ENCODE data around the gene EXOC6B. TPM values are rescaled to one million over a fixed set of nuclear protein-coding genes. Genes with fewer than 3 reads are reported as not detected.

The EXOC6B gene
- total RNA-seq, 2 donors from 2014 or later = 51.3 to 68.9 TPM

DNA sequence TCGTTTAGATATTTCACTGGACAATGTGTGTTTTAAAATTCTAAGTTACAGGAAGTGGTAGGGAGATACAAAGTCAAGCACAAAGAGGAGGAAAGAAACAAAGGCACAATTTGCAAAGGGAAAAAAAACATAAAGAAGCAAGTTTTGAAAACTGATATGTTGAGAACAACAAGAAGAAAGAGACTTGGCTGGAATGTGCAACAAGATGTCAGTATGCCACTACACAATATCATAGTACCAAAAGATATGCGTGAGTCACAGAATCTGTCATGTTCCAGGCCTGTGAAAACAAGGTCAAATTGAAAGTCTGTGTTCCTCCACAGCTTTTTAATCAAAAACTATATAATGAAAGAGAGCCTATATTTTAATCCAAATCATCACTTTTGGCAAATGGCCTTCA, 12.0 kb downstream of the EXOC6B start:
- no peaks in the 10 kb centered on the region for H3K4me1 ChIP-seq (ENCODE audit: control insufficient read depth, insufficient read depth, low read length)
- H3K4me3 Mint-ChIP-seq = no peak overlapping the region
- peaks cover 20% of the 10 kb centered on the region for H3K36me3 ChIP-seq (ENCODE audit: control insufficient read depth, insufficient read depth, low read length)
- TF ChIP-seq, protein P1, sequence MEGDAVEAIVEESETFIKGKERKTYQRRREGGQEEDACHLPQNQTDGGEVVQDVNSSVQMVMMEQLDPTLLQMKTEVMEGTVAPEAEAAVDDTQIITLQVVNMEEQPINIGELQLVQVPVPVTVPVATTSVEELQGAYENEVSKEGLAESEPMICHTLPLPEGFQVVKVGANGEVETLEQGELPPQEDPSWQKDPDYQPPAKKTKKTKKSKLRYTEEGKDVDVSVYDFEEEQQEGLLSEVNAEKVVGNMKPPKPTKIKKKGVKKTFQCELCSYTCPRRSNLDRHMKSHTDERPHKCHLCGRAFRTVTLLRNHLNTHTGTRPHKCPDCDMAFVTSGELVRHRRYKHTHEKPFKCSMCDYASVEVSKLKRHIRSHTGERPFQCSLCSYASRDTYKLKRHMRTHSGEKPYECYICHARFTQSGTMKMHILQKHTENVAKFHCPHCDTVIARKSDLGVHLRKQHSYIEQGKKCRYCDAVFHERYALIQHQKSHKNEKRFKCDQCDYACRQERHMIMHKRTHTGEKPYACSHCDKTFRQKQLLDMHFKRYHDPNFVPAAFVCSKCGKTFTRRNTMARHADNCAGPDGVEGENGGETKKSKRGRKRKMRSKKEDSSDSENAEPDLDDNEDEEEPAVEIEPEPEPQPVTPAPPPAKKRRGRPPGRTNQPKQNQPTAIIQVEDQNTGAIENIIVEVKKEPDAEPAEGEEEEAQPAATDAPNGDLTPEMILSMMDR (conservative IDR thresholded peaks at IDR 0.05) = no peak
- H3K9ac ChIP-seq (ENCODE audit: extremely low read depth, low read length, poor library complexity, severe bottlenecking) = no peak overlapping the region
- H3K9me3 ChIP-seq (ENCODE audit: control insufficient read depth, low read length) = peaks cover 21% of the 10 kb centered on the region
- H3K27ac Mint-ChIP-seq = no peak overlapping the region
- H3K27ac ChIP-seq (ENCODE audit: low read depth, low read length) = no peak overlapping the region
- H3K36me3 Mint-ChIP-seq (ENCODE audit: low read depth) = peaks cover 25% of the 10 kb centered on the region
- WGBS, 2 experiments (ENCODE audit: insufficient coverage in 1 of 2, insufficient read length in 1 of 2) = 88 to 94% methylated on average over 2 of the region's 2 CpGs
- H3K4me3 ChIP-seq (ENCODE audit: low read length) = no peak overlapping the region
- H3K9me3 Mint-ChIP-seq = peaks cover 13% of the 10 kb centered on the region
- H3K4me1 Mint-ChIP-seq = peaks cover 4% of the 10 kb centered on the region
- no peak for DNase-seq
- H3K27me3 Mint-ChIP-seq (ENCODE audit: insufficient read depth) = no peaks in the 10 kb centered on the region
- no peaks in the 10 kb centered on the region for H3K27me3 ChIP-seq (ENCODE audit: control insufficient read depth, insufficient read depth, low read length, poor library complexity, severe bottlenecking)

DNA sequence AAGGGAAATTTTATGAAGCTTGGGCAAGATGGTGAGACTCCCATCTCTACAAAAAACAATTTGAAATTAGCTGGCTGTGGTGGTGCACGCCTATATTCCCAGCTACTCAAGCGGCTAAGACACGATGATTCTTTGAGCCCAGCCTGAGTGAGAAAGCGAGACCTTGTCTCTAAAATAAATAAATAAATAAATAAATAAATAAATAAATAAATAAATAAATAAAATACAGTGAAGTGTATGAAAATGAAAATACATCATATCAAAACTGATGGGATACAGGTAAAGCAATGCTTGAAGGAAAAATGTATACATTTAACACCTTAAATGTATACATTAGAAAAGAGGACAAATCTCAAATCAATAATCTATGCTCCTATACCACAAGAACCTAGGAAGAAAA, 15.7 kb downstream of the EXOC6B start:
- H3K9me3 Mint-ChIP-seq = peaks cover 17% of the 10 kb centered on the region
- 100% methylated on average over 3 of the region's 4 CpGs; no CpG with 5 or more reads in 1 of the 2 experiments for WGBS, 2 experiments (ENCODE audit: insufficient coverage in 1 of 2, insufficient read length in 1 of 2)
- Histone ChIP-seq H3K27me3 (ENCODE audit: control insufficient read depth, insufficient read depth, low read length, poor library complexity, severe bottlenecking) (no peaks in the 10 kb centered on the region), H3K36me3 (ENCODE audit: control insufficient read depth, insufficient read depth, low read length) (peaks cover 31% of the 10 kb centered on the region), H3K9ac (ENCODE audit: extremely low read depth, low read length, poor library complexity, severe bottlenecking) (no peak overlapping the region), H3K4me1 (ENCODE audit: control insufficient read depth, insufficient read depth, low read length) (no peaks in the 10 kb centered on the region), H3K27ac (ENCODE audit: low read depth, low read length) (no peak overlapping the region), H3K4me3 (ENCODE audit: low read length) (no peak overlapping the region), H3K9me3 (ENCODE audit: control insufficient read depth, low read length) (peaks cover 23% of the 10 kb centered on the region)
- no peak overlapping the region for H3K4me3 Mint-ChIP-seq
- TF ChIP-seq, protein P1 (conservative IDR thresholded peaks at IDR 0.05) = no peak
- H3K4me1 Mint-ChIP-seq = no peaks in the 10 kb centered on the region
- H3K27ac Mint-ChIP-seq = no peak overlapping the region
- no peaks in the 10 kb centered on the region for H3K27me3 Mint-ChIP-seq (ENCODE audit: insufficient read depth)
- H3K36me3 Mint-ChIP-seq (ENCODE audit: low read depth) = peaks cover 34% of the 10 kb centered on the region
- no peak for DNase-seq

DNA sequence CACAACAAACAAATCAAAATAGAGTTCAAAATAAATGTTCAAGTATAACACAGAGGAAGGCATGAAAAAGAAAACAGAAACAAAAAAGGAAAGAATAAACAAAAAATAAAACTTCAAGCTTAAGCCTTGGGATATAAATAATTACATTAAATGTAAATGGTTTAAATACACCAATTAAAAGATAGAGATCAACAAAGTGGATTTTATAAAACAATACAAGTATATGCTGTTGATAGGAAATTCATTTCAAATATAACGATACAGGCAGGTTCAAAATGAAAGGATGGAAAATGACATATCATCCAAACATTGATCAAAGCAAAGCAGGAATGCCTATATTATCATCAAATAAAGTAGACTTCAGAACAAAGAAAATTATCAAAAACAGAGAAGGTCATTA, 16.7 kb downstream of the EXOC6B start:
- H3K9me3 Mint-ChIP-seq = peaks cover 17% of the 10 kb centered on the region
- H3K27me3 Mint-ChIP-seq (ENCODE audit: insufficient read depth) = no peaks in the 10 kb centered on the region
- no peaks in the 10 kb centered on the region for H3K4me1 ChIP-seq (ENCODE audit: control insufficient read depth, insufficient read depth, low read length)
- no peaks in the 10 kb centered on the region for H3K4me1 Mint-ChIP-seq
- H3K36me3 Mint-ChIP-seq (ENCODE audit: low read depth) = peaks cover 34% of the 10 kb centered on the region
- H3K27me3 ChIP-seq (ENCODE audit: control insufficient read depth, insufficient read depth, low read length, poor library complexity, severe bottlenecking) = no peaks in the 10 kb centered on the region
- H3K36me3 ChIP-seq (ENCODE audit: control insufficient read depth, insufficient read depth, low read length) = peaks cover 31% of the 10 kb centered on the region
- no peak overlapping the region for H3K4me3 ChIP-seq (ENCODE audit: low read length)
- no peak for DNase-seq
- no peak overlapping the region for H3K4me3 Mint-ChIP-seq
- WGBS, 2 experiments (ENCODE audit: insufficient coverage in 1 of 2, insufficient read length in 1 of 2) = 89% methylated on average over 1 of the region's 1 CpG; no CpG with 5 or more reads in 1 of the 2 experiments
- H3K9ac ChIP-seq (ENCODE audit: extremely low read depth, low read length, poor library complexity, severe bottlenecking) = no peak overlapping the region
- H3K27ac Mint-ChIP-seq = no peak overlapping the region
- H3K27ac ChIP-seq (ENCODE audit: low read depth, low read length) = no peak overlapping the region
- TF ChIP-seq, protein P1 (conservative IDR thresholded peaks at IDR 0.05) = no peak
- peaks cover 23% of the 10 kb centered on the region for H3K9me3 ChIP-seq (ENCODE audit: control insufficient read depth, low read length)
